ENCODE measurements around the gene TRANK1.

Gene TRANK1

DNA sequence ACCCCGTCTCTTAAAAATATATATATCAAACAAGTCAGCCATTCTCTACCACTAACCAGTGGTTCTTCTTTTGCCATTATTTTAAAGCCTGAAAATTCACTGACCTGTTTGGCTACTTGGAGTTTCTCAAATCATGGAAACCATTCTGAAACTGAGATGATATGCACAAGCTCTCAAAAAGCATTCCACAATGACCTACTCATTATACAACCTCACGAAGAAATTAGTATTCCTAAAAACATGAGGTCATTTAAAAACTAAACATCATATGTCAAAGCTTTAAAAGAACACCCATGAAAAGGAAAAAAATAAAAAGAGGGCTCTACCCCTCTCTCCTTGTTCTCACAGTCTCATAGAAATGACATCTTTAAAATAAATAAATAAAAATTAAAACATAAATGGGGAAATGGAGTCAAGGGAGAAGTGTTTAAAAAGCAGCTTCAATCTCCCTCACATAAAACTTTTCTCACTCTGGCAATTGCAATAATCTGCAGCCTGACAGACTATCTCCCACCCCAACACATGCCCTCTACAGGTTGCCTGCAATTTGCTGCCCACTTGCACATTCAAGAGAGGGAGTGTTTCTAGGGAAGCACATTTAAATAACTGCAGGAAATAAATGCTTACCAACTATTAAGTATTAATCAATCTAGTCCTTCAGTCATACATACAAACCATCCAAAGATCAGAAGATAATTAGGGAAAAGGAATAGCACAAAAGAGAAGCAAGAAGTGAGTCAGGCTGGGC is 73.3 kb downstream of the TRANK1 start:
- no peaks in the 10 kb centered on the region for H3K27me3 ChIP-seq (ENCODE audit: insufficient read depth, insufficient read length)
- no peak for DNase-seq (ENCODE audit: low read depth, low spot score)
- H3K4me3 ChIP-seq (ENCODE audit: insufficient read length, low read depth), result no peak overlapping the region

DNA sequence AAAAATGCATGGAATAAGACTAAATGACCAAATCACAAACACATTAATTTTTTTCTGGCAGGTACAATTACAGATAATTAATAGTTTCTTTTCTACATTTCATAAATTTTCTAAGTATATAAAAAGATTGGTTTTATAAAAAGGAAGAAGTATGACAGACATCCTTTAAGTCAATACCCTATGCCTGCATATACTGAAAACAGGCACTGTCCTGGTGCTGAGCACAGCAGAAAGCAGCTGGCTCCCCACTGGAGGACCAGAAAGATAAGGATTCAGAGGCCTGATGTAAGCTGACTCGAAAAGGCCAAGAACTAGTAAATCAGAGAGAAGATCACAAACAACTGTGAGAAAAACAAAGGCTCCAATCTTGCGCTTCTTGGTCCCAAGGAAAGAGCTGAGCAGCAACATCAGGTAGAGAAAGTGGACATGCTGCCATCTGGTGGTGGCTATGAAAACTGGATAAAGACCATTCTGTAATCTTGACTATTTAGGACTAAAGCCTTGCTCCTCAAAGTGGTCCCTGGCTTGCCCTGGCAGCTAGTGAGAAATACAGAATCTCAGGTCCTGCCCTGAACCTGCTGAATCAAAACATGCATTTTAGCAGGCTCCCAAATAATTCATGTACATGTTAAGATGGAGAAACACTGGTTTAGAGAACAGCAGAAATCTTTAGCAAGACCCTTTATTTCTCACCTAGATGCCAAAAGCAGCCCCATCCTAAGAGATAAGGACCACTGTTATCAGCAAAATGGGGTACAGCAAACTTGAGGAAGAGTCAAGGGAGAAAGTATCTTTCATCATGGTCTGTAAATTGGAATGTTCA is 76.0 kb downstream of the TRANK1 start:
- Histone ChIP-seq H3K9ac (ENCODE audit: insufficient read length, low read depth) (no peak overlapping the region), H3K9me3 (ENCODE audit: insufficient read depth, low read length) (no peaks in the 10 kb centered on the region), H3K27me3 (ENCODE audit: insufficient read depth, insufficient read length) (no peaks in the 10 kb centered on the region), H3K4me3 (ENCODE audit: insufficient read length, low read depth) (no peak overlapping the region), H3K36me3 (ENCODE audit: insufficient read depth, insufficient read length, low read length) (no peaks in the 10 kb centered on the region), H3K4me1 (ENCODE audit: insufficient read depth, insufficient read length) (no peaks in the 10 kb centered on the region)
- DNase-seq (ENCODE audit: low read depth, low spot score), result peak; percentile 80
- TF ChIP-seq YY1 (IDR thresholded peaks at IDR 0.05; ENCODE audit: insufficient read depth, insufficient read length) (no peak), ZNF274 (IDR thresholded peaks at IDR 0.05; ENCODE audit: low read depth, low read length) (no peak), SUZ12 (IDR thresholded peaks at IDR 0.05; ENCODE audit: extremely low read depth, insufficient read depth, insufficient read length) (no peak)

More for the DNA sequence above, 73.3 kb downstream of the TRANK1 start:
- TF ChIP-seq SUZ12 (IDR thresholded peaks at IDR 0.05; ENCODE audit: extremely low read depth, insufficient read depth, insufficient read length) (no peak), ZNF274 (IDR thresholded peaks at IDR 0.05; ENCODE audit: low read depth, low read length) (no peak), YY1 (IDR thresholded peaks at IDR 0.05; ENCODE audit: insufficient read depth, insufficient read length) (no peak)
- Histone ChIP-seq H3K9ac (ENCODE audit: insufficient read length, low read depth) (no peak overlapping the region), H3K36me3 (ENCODE audit: insufficient read depth, insufficient read length, low read length) (no peaks in the 10 kb centered on the region), H3K9me3 (ENCODE audit: insufficient read depth, low read length) (no peaks in the 10 kb centered on the region), H3K4me1 (ENCODE audit: insufficient read depth, insufficient read length) (no peaks in the 10 kb centered on the region)

DNA sequence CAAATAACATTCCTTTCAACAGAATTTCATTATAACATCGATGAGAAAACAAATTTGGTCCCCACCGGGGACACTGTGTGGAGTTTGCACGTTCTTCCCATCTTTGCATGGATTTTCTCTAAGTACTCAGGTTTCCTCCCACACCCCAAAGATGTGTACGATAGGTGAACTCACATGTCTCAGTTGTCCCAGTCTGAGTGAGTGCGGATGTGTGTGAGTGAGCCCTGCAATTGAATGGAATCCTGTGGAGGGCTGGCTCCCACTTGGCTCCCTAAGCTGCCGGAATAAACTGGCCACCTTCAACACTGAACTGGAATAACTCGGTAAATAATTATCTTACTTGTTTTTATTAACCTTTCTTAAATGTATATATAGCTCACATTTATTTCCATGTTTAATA is 77.0 kb downstream of the TRANK1 start:
- no peak overlapping the region for H3K4me3 ChIP-seq (ENCODE audit: insufficient read length, low read depth)
- H3K9me3 ChIP-seq (ENCODE audit: insufficient read depth, low read length), result no peaks in the 10 kb centered on the region
- H3K27me3 ChIP-seq (ENCODE audit: insufficient read depth, insufficient read length), result no peaks in the 10 kb centered on the region
- H3K9ac ChIP-seq (ENCODE audit: insufficient read length, low read depth), result no peak overlapping the region
- TF ChIP-seq YY1 (IDR thresholded peaks at IDR 0.05; ENCODE audit: insufficient read depth, insufficient read length) (no peak), SUZ12 (IDR thresholded peaks at IDR 0.05; ENCODE audit: extremely low read depth, insufficient read depth, insufficient read length) (no peak), ZNF274 (IDR thresholded peaks at IDR 0.05; ENCODE audit: low read depth, low read length) (no peak)
- DNase-seq (ENCODE audit: low read depth, low spot score), result no peak
- no peaks in the 10 kb centered on the region for H3K4me1 ChIP-seq (ENCODE audit: insufficient read depth, insufficient read length)
- no peaks in the 10 kb centered on the region for H3K36me3 ChIP-seq (ENCODE audit: insufficient read depth, insufficient read length, low read length)

DNA sequence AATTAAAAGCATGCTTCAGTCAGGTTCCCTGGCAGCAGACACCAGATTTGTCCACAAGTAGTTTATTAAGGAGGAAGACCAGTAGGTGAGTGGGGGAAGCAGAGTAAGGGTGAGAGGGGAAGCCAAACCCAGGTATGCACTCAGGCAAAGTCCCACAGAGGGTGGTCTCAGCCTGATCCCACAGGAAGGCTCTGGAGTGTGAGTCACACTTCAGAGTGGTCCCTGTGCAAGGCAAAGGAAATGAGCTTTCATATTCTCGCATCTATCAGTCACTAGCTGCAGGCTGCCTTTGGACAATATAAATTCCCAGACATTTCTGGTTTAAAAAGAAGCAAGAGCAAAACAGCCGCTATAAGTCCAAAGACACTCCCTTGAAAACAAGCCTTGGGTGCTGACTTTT is 78.5 kb downstream of the TRANK1 start:
- Histone ChIP-seq H3K4me3 (ENCODE audit: insufficient read length, low read depth) (no peak overlapping the region), H3K9ac (ENCODE audit: insufficient read length, low read depth) (no peak overlapping the region), H3K36me3 (ENCODE audit: insufficient read depth, insufficient read length, low read length) (no peaks in the 10 kb centered on the region), H3K9me3 (ENCODE audit: insufficient read depth, low read length) (no peaks in the 10 kb centered on the region), H3K4me1 (ENCODE audit: insufficient read depth, insufficient read length) (no peaks in the 10 kb centered on the region), H3K27me3 (ENCODE audit: insufficient read depth, insufficient read length) (no peaks in the 10 kb centered on the region)
- DNase-seq (ENCODE audit: low read depth, low spot score), result no peak
- TF ChIP-seq SUZ12 (IDR thresholded peaks at IDR 0.05; ENCODE audit: extremely low read depth, insufficient read depth, insufficient read length) (no peak), ZNF274 (IDR thresholded peaks at IDR 0.05; ENCODE audit: low read depth, low read length) (no peak), YY1 (IDR thresholded peaks at IDR 0.05; ENCODE audit: insufficient read depth, insufficient read length) (no peak)

DNA sequence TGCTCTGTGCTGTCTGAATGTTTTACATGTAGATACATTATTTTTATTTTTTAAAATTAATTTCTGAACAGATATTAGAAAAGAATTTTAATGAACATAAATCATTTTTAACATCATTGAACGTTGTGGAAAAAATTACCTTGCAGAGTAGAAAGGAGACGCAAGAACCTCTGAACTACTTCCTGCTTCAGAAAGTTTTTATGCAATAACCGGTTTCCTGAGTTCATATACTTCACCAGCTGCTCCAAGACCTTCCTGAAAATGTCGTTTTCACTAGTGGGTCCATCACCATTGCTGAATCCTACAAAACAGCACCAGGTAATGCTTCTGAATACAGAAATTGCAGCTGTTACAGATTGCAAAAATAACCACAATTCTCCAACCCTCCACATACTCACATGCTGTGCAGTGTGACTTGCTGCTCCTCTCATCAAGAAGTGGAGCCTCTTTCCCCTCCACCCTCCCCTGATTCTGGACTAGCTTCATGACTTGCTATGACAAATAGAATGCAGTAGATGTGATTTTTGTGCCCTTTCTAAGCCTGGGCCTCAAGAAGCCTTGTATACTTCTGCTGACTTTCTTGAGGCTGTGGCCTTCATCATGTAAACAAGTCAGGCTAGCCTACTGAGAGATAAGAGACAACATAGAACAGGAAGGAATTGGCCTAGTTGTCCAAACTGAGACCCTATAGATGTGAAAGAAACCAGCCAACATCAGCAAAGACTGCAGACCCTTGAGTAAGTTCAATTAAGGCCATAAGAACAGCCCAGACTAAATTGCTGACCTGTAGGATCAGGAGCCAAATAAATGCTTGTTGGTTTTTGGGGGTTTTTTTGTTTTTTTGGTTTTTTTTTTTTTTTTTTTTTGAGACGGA is 80.4 kb downstream of the TRANK1 start:
- no peak overlapping the region for H3K9ac ChIP-seq (ENCODE audit: insufficient read length, low read depth)
- no peaks in the 10 kb centered on the region for H3K36me3 ChIP-seq (ENCODE audit: insufficient read depth, insufficient read length, low read length)
- no peak for DNase-seq (ENCODE audit: low read depth, low spot score)
- no peak overlapping the region for H3K4me3 ChIP-seq (ENCODE audit: insufficient read length, low read depth)
- H3K27me3 ChIP-seq (ENCODE audit: insufficient read depth, insufficient read length), result no peaks in the 10 kb centered on the region
- H3K9me3 ChIP-seq (ENCODE audit: insufficient read depth, low read length), result no peaks in the 10 kb centered on the region
- H3K4me1 ChIP-seq (ENCODE audit: insufficient read depth, insufficient read length), result no peaks in the 10 kb centered on the region
- TF ChIP-seq ZNF274 (IDR thresholded peaks at IDR 0.05; ENCODE audit: low read depth, low read length) (no peak), YY1 (IDR thresholded peaks at IDR 0.05; ENCODE audit: insufficient read depth, insufficient read length) (no peak), SUZ12 (IDR thresholded peaks at IDR 0.05; ENCODE audit: extremely low read depth, insufficient read depth, insufficient read length) (no peak)

DNA sequence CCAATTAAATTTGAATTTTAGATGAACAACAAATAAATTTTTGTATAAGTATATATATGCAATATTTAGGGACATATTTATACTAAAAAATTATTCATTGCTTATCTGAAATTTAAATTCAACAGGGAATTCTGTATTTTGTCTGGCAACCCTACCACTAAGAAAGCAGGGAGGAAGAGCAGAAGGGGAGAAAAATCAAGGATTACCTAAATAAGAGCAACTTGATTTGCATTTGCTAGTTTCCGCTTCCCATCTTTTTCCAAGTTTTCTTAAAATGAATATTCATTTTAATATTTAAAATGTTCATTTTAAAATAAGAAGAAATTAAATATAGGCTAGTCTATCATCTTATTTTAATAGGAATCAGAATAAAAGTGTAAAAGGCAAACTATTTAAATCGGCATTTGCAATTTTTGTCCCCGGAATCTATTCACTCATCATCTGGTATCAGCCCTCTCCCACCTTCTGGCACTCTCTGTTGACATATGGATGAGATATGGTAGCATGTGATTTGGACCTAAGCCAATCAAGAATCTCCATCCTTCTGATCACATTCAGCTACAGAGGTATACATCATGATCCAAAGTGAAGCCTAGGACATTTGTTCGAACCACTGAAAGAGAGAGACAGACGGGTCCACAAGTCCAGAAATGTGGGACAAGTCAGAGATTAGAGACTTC is 82.6 kb downstream of the TRANK1 start:
- no peak for TF ChIP-seq YY1 (IDR thresholded peaks at IDR 0.05; ENCODE audit: insufficient read depth, insufficient read length)
- no peak for TF ChIP-seq SUZ12 (IDR thresholded peaks at IDR 0.05; ENCODE audit: extremely low read depth, insufficient read depth, insufficient read length)
- Histone ChIP-seq H3K9ac (ENCODE audit: insufficient read length, low read depth) (no peak overlapping the region), H3K9me3 (ENCODE audit: insufficient read depth, low read length) (no peaks in the 10 kb centered on the region), H3K4me3 (ENCODE audit: insufficient read length, low read depth) (no peak overlapping the region), H3K4me1 (ENCODE audit: insufficient read depth, insufficient read length) (peaks cover 3% of the 10 kb centered on the region), H3K27me3 (ENCODE audit: insufficient read depth, insufficient read length) (no peaks in the 10 kb centered on the region), H3K36me3 (ENCODE audit: insufficient read depth, insufficient read length, low read length) (no peaks in the 10 kb centered on the region)
- DNase-seq (ENCODE audit: low read depth, low spot score), result no peak

Measured in NT2/D1 (cell line).